ENCODE data around the gene TSPAN3. TPM values are rescaled to one million over a fixed set of nuclear protein-coding genes. Genes with fewer than 3 reads are reported as not detected.

The TSPAN3 gene
- total and polyA plus RNA-seq, 2 donors, result 108 to 127 TPM

- 96% methylated on average over 3 of the region's 3 CpGs for WGBS
Observed at GRCh38 chr15:77012117-77012712, 58.7 kb downstream of the TSPAN3 start.

DNA sequence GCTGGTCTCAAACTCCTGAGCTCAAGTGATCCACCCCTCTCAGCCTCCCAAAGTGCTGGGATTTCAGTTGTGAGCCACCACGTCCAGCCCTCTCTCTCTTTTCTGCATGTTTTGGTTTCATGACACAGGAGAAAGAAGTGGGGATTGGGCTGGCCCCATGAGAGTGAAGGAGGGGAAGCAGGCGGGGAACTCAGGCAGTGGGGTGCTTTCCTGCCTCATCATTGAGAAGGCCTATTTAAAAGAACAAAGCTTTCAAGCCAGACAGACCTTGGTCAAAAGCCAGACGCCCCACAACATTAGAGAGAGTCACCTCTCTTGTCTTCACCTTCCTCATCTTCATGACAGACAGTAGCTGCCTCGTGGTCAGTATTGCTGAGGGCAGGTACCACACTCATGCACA is 60.1 kb downstream of the TSPAN3 start:
- WGBS, result 87% methylated on average over 4 of the region's 4 CpGs
- no peak overlapping the region for H3K27ac ChIP-seq (ENCODE audit: low read depth in 1 of 2, low read length in 1 of 2)

More at GRCh38 chr15:77012117-77012712, 58.7 kb downstream of the TSPAN3 start:
- H3K36me3 ChIP-seq (ENCODE audit: control insufficient read depth in 2 of 2, insufficient read depth in 2 of 2, low read length in 1 of 2), result no peaks in the 10 kb centered on the region
- peak overlapping the region in 1 of 2 donors; percentile 68 for H3K27ac ChIP-seq (ENCODE audit: low read depth in 1 of 2, low read length in 1 of 2)
- DNase-seq (ENCODE audit: low read depth in 6 of 9, low spot score in 9 of 9), result no peak
- no peaks in the 10 kb centered on the region for H3K27me3 ChIP-seq (ENCODE audit: control insufficient read depth in 2 of 2, insufficient read depth in 1 of 2, low read length in 1 of 2)
- peaks cover 9 to 54% of the 10 kb centered on the region in 2 donors for H3K4me1 ChIP-seq (ENCODE audit: control insufficient read depth in 2 of 2, insufficient read depth in 2 of 2, low read length in 2 of 2)
- peaks cover 0 to 2% of the 10 kb centered on the region in 2 donors for H3K9me3 ChIP-seq (ENCODE audit: control insufficient read depth in 2 of 2, insufficient read depth in 1 of 2, low read length in 1 of 2)
- no peak overlapping the region for H3K4me3 ChIP-seq (ENCODE audit: low read length in 2 of 2)

GRCh38 chr15:77010312-77010686 is 60.6 kb downstream of the TSPAN3 start:
- no peak for DNase-seq (ENCODE audit: low read depth in 6 of 9, low spot score in 9 of 9)
- H3K27ac ChIP-seq (ENCODE audit: low read depth in 1 of 2, low read length in 1 of 2), result no peak overlapping the region
- 95% methylated on average over 4 of the region's 4 CpGs for WGBS
- H3K9me3 ChIP-seq (ENCODE audit: control insufficient read depth in 2 of 2, insufficient read depth in 1 of 2, low read length in 1 of 2), result peaks cover 0 to 4% of the 10 kb centered on the region in 2 donors
- no peak overlapping the region for H3K4me3 ChIP-seq (ENCODE audit: low read length in 2 of 2)
- peaks cover 9 to 41% of the 10 kb centered on the region in 2 donors for H3K4me1 ChIP-seq (ENCODE audit: control insufficient read depth in 2 of 2, insufficient read depth in 2 of 2, low read length in 2 of 2)
- H3K27me3 ChIP-seq (ENCODE audit: control insufficient read depth in 2 of 2, insufficient read depth in 1 of 2, low read length in 1 of 2), result no peaks in the 10 kb centered on the region
- no peaks in the 10 kb centered on the region for H3K36me3 ChIP-seq (ENCODE audit: control insufficient read depth in 2 of 2, insufficient read depth in 2 of 2, low read length in 1 of 2)

More for the DNA sequence above, 60.1 kb downstream of the TSPAN3 start:
- Histone ChIP-seq H3K27me3 (ENCODE audit: control insufficient read depth in 2 of 2, insufficient read depth in 1 of 2, low read length in 1 of 2) (no peaks in the 10 kb centered on the region), H3K4me1 (ENCODE audit: control insufficient read depth in 2 of 2, insufficient read depth in 2 of 2, low read length in 2 of 2) (peaks cover 9 to 46% of the 10 kb centered on the region in 2 donors), H3K4me3 (ENCODE audit: low read length in 2 of 2) (no peak overlapping the region), H3K9me3 (ENCODE audit: control insufficient read depth in 2 of 2, insufficient read depth in 1 of 2, low read length in 1 of 2) (peaks cover 0 to 4% of the 10 kb centered on the region in 2 donors), H3K36me3 (ENCODE audit: control insufficient read depth in 2 of 2, insufficient read depth in 2 of 2, low read length in 1 of 2) (no peaks in the 10 kb centered on the region)
- DNase-seq (ENCODE audit: low read depth in 6 of 9, low spot score in 9 of 9), result no peak

- H3K27ac ChIP-seq (ENCODE audit: low read depth in 1 of 2, low read length in 1 of 2), result no peak overlapping the region
- 97% methylated on average over 14 of the region's 14 CpGs for WGBS
- H3K27me3 ChIP-seq (ENCODE audit: control insufficient read depth in 2 of 2, insufficient read depth in 1 of 2, low read length in 1 of 2), result no peaks in the 10 kb centered on the region
- peaks cover 7 to 35% of the 10 kb centered on the region in 2 donors for H3K4me1 ChIP-seq (ENCODE audit: control insufficient read depth in 2 of 2, insufficient read depth in 2 of 2, low read length in 2 of 2)
- DNase-seq (ENCODE audit: low read depth in 6 of 9, low spot score in 9 of 9), result no peak
- no peak overlapping the region for H3K4me3 ChIP-seq (ENCODE audit: low read length in 2 of 2)
- peaks cover 0 to 4% of the 10 kb centered on the region in 2 donors for H3K9me3 ChIP-seq (ENCODE audit: control insufficient read depth in 2 of 2, insufficient read depth in 1 of 2, low read length in 1 of 2)
- no peaks in the 10 kb centered on the region for H3K36me3 ChIP-seq (ENCODE audit: control insufficient read depth in 2 of 2, insufficient read depth in 2 of 2, low read length in 1 of 2)
Observed at GRCh38 chr15:77009646-77010311, 61.1 kb downstream of the TSPAN3 start.

DNA sequence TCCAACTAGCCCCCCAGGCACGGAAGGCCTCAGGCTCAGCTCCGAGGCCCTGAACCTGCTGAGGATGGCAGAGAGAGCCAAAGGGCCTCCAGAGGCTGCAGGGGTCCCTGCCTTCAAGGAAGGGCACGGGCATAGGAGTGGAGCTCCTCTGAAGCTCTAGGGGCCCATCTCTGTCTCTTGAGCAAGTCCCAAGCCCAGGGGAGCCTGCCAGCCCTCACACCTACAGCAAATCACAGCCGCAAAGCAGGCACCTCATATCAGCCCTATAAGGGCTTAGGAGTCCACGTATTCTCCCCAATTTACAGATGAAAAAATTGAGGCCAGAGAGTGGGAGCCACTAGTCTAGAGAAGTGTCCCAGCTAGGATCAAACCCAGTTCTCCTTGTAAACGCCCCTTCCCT is 61.7 kb downstream of the TSPAN3 start:
- 98% methylated on average over 6 of the region's 6 CpGs for WGBS
- no peak for DNase-seq (ENCODE audit: low read depth in 6 of 9, low spot score in 9 of 9)
- no peak overlapping the region for H3K4me3 ChIP-seq (ENCODE audit: low read length in 2 of 2)
- H3K4me1 ChIP-seq (ENCODE audit: control insufficient read depth in 2 of 2, insufficient read depth in 2 of 2, low read length in 2 of 2), result peaks cover 3 to 29% of the 10 kb centered on the region in 2 donors
- H3K9me3 ChIP-seq (ENCODE audit: control insufficient read depth in 2 of 2, insufficient read depth in 1 of 2, low read length in 1 of 2), result peaks cover 0 to 4% of the 10 kb centered on the region in 2 donors
- no peaks in the 10 kb centered on the region for H3K36me3 ChIP-seq (ENCODE audit: control insufficient read depth in 2 of 2, insufficient read depth in 2 of 2, low read length in 1 of 2)
- H3K27ac ChIP-seq (ENCODE audit: low read depth in 1 of 2, low read length in 1 of 2), result no peak overlapping the region
- no peaks in the 10 kb centered on the region for H3K27me3 ChIP-seq (ENCODE audit: control insufficient read depth in 2 of 2, insufficient read depth in 1 of 2, low read length in 1 of 2)

DNA sequence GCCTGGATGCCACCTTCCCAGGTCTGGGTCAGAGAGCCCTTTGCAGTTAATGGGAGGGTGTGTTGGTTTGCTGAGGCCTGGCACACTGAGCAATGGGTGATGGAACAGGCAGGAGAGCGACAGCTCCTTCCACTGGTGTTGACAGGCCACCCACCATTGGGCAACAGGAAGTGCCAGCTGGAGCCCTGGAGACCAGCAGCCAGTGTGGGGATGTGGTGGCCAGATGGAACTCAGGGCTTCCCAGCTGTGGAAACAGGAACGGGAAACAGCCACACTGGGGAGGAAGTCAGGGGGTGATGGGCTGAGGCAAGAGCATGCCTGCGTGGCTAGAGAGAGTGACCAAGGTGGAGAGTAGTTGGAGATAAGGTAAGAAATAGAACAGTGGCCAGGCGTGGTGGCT is 66.7 kb downstream of the TSPAN3 start:
- Histone ChIP-seq H3K4me3 (ENCODE audit: low read length in 2 of 2) (no peak overlapping the region), H3K36me3 (ENCODE audit: control insufficient read depth in 2 of 2, insufficient read depth in 2 of 2, low read length in 1 of 2) (peaks cover 0 to 4% of the 10 kb centered on the region in 2 donors), H3K9me3 (ENCODE audit: control insufficient read depth in 2 of 2, insufficient read depth in 1 of 2, low read length in 1 of 2) (peaks cover 0 to 4% of the 10 kb centered on the region in 2 donors), H3K4me1 (ENCODE audit: control insufficient read depth in 2 of 2, insufficient read depth in 2 of 2, low read length in 2 of 2) (peaks cover 15 to 32% of the 10 kb centered on the region in 2 donors), H3K27me3 (ENCODE audit: control insufficient read depth in 2 of 2, insufficient read depth in 1 of 2, low read length in 1 of 2) (no peaks in the 10 kb centered on the region), H3K27ac (ENCODE audit: low read depth in 1 of 2, low read length in 1 of 2) (peak overlapping the region in 1 of 2 donors; percentile 26)
- 86% methylated on average over 4 of the region's 4 CpGs for WGBS
- DNase-seq (ENCODE audit: low read depth in 6 of 9, low spot score in 9 of 9), result no peak

GRCh38 chr15:77002954-77003912 is 67.7 kb downstream of the TSPAN3 start:
- peaks cover 0 to 4% of the 10 kb centered on the region in 2 donors for H3K9me3 ChIP-seq (ENCODE audit: control insufficient read depth in 2 of 2, insufficient read depth in 1 of 2, low read length in 1 of 2)
- DNase-seq (ENCODE audit: low read depth in 6 of 9, low spot score in 9 of 9), result peak in 4 of 9 donors; percentile 40 to 81 (median 62)
- peaks cover 0 to 4% of the 10 kb centered on the region in 2 donors for H3K36me3 ChIP-seq (ENCODE audit: control insufficient read depth in 2 of 2, insufficient read depth in 2 of 2, low read length in 1 of 2)
- peaks cover 15 to 39% of the 10 kb centered on the region in 2 donors for H3K4me1 ChIP-seq (ENCODE audit: control insufficient read depth in 2 of 2, insufficient read depth in 2 of 2, low read length in 2 of 2)
- no peak overlapping the region for H3K4me3 ChIP-seq (ENCODE audit: low read length in 2 of 2)
- 47% methylated on average over 16 of the region's 16 CpGs for WGBS
- H3K27me3 ChIP-seq (ENCODE audit: control insufficient read depth in 2 of 2, insufficient read depth in 1 of 2, low read length in 1 of 2), result no peaks in the 10 kb centered on the region
- H3K27ac ChIP-seq (ENCODE audit: low read depth in 1 of 2, low read length in 1 of 2), result peak overlapping the region; percentile 17 to 70

DNA sequence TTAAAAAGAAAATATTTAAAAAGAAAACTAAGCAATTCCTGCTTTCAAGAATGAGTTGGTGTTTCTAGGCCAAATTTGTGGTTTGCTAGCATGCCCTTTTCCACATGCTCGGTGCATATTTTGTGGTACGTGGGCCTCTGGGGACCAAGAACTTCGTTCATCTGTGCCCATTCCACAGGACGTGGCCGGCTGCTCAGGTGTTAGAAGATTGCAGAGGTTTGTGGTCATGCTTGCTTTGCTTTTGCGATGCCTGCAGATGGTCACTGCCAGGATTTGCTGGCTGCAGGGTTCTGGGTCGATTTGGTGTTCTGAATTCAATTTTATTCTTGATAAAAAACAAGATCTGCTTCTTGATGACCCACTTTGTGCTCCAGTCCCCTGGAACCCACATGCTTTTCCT is 68.5 kb downstream of the TSPAN3 start:
- DNase-seq (ENCODE audit: low read depth in 6 of 9, low spot score in 9 of 9), result no peak
- no peaks in the 10 kb centered on the region for H3K27me3 ChIP-seq (ENCODE audit: control insufficient read depth in 2 of 2, insufficient read depth in 1 of 2, low read length in 1 of 2)
- peaks cover 15 to 40% of the 10 kb centered on the region in 2 donors for H3K4me1 ChIP-seq (ENCODE audit: control insufficient read depth in 2 of 2, insufficient read depth in 2 of 2, low read length in 2 of 2)
- WGBS, result 30% methylated on average over 7 of the region's 7 CpGs
- peaks cover 0 to 4% of the 10 kb centered on the region in 2 donors for H3K9me3 ChIP-seq (ENCODE audit: control insufficient read depth in 2 of 2, insufficient read depth in 1 of 2, low read length in 1 of 2)
- no peak overlapping the region for H3K4me3 ChIP-seq (ENCODE audit: low read length in 2 of 2)
- peaks cover 0 to 4% of the 10 kb centered on the region in 2 donors for H3K36me3 ChIP-seq (ENCODE audit: control insufficient read depth in 2 of 2, insufficient read depth in 2 of 2, low read length in 1 of 2)
- H3K27ac ChIP-seq (ENCODE audit: low read depth in 1 of 2, low read length in 1 of 2), result peak overlapping the region; percentile 1 to 53
